SU-DHL-6 (cell line): ENCODE measurements around the gene SIK3.

Experiments used
- H2AFZ ChIP-seq: fragments of 200-600 bp; sonication (generic); 2 replicates; pipeline ENCODE4 v1.6.1; 2014; ENCODE audit warnings: low read depth, mild to moderate bottlenecking, moderate library complexity, mixed read lengths, antibody characterized with exemption, low read length; ENCODE audit not compliant: severe bottlenecking
- H3F3A ChIP-seq: fragments of 200-600 bp; shearing (Covaris generic); 2 replicates; pipeline ENCODE4 v1.6.0; 2016; ENCODE audit warnings: antibody characterized with exemption, mild to moderate bottlenecking; ENCODE audit not compliant: insufficient read depth
- H3K27ac ChIP-seq: fragments of 200-600 bp; sonication (generic); 2 replicates; pipeline ENCODE4 v1.5.1; 2016; ENCODE audit warnings: low read depth, mild to moderate bottlenecking, low read length, moderate library complexity, mixed read lengths
- H3K27me3 ChIP-seq: fragments of 200-600 bp; sonication (generic), shearing (Covaris generic); 2 replicates; pipeline ENCODE4 v1.6.0; 2014; ENCODE audit warnings: mild to moderate bottlenecking, low read length
- H3K36me3 ChIP-seq: fragments of 200-600 bp; sonication (generic); 2 replicates; pipeline ENCODE4 v1.6.1; 2014; ENCODE audit warnings: mild to moderate bottlenecking, low read length, mixed read lengths
- H3K4me2 ChIP-seq: fragments of 300-600, 200-600 bp; shearing (Covaris generic), sonication (generic); 2 replicates; pipeline ENCODE4 v1.6.0; 2014; ENCODE audit warnings: low read length, low read depth, mild to moderate bottlenecking; ENCODE audit not compliant: poor library complexity, severe bottlenecking
- H3K4me3 ChIP-seq: fragments of 200-600 bp; sonication (generic); 2 replicates; pipeline ENCODE4 v1.5.1; 2014; ENCODE audit warnings: antibody characterized with exemption, low read length, mild to moderate bottlenecking, mixed read lengths; ENCODE audit not compliant: insufficient read depth, poor library complexity, severe bottlenecking
- H3K79me2 ChIP-seq: fragments of 200-600 bp; sonication (generic); 2 replicates; pipeline ENCODE4 v1.6.1; 2014; ENCODE audit warnings: mild to moderate bottlenecking, low read length, moderate library complexity; ENCODE audit not compliant: insufficient read depth
- H3K9ac ChIP-seq: fragments of 200-600 bp; sonication (generic); 2 replicates; pipeline ENCODE4 v1.7.0; 2014; ENCODE audit warnings: mild to moderate bottlenecking, low read length
- H3K9me2 ChIP-seq: fragments of 200-600 bp; sonication (generic); replicated peaks from 2 replicates; pipeline ENCODE4 v1.6.1; 2014; ENCODE audit warnings: low read length; ENCODE audit not compliant: insufficient read depth
- H3K9me3 ChIP-seq: fragments of 200-600 bp; sonication (generic); 2 replicates; pipeline ENCODE4 v1.6.1; 2014; ENCODE audit warnings: low read length, mixed read lengths; ENCODE audit not compliant: insufficient read depth
- H4K20me1 ChIP-seq: fragments of 200-600 bp; sonication (generic); 2 replicates; pipeline ENCODE4 v1.6.1; 2014; ENCODE audit warnings: low read depth, mild to moderate bottlenecking, antibody characterized with exemption, low read length, moderate library complexity, mixed read lengths
- EZH2phosphoT487 ChIP-seq: fragments of 200-600 bp; sonication (generic), shearing (Covaris generic); conservative IDR thresholded peaks from 2 replicates; pipeline ENCODE4 v1.6.1; 2018; ENCODE audit warnings: mild to moderate bottlenecking, antibody characterized with exemption, low read length, moderate library complexity, mixed read lengths
- TF ChIP-seq, protein P1 (sequence below): fragments of 200-600 bp; sonication (generic); IDR thresholded peaks from one replicate; pipeline ENCODE4 v1.5.1; 2017; ENCODE audit warnings: antibody characterized with exemption, mild to moderate bottlenecking, low read length, moderate library complexity; ENCODE audit not compliant: insufficient read depth, poor library complexity, severe bottlenecking

The SIK3 gene

DNA sequence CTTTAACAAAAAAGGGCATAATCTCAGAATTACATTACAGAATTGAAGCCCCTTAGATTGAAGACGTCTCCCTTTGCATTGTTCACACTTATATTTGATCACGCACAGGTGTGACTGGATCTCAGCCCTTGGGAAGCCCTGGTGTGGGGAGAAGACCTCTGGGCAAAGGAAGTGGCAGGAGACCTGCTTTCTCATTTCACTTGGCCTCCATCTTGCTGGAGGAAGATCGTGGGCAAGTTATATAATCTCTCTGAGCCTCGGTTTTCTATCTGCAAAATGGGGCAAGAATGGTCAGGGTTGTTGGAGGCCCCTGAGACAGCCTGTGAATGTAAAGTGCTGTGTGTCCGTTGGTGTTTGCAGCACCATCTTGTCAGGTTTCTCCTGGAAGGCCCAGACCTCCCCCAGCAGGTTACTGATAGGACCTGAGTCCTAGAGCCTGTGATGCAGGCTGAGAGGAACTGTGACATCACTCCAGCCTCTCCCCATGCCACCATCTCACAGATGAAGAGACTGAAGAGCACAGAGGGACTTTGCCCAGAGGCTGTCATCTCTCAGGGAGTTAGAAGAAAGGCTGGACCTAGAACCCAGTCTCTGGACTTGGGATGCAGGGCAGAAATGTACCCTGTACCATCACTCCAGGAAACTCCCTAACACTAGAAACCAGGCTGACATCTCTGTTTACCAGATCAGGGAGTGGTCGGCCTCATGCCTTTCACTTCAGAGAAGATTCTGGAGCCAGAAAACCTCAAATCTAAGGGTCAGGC is 259.7 kb downstream of the SIK3 start:
- TF ChIP-seq, protein P1, sequence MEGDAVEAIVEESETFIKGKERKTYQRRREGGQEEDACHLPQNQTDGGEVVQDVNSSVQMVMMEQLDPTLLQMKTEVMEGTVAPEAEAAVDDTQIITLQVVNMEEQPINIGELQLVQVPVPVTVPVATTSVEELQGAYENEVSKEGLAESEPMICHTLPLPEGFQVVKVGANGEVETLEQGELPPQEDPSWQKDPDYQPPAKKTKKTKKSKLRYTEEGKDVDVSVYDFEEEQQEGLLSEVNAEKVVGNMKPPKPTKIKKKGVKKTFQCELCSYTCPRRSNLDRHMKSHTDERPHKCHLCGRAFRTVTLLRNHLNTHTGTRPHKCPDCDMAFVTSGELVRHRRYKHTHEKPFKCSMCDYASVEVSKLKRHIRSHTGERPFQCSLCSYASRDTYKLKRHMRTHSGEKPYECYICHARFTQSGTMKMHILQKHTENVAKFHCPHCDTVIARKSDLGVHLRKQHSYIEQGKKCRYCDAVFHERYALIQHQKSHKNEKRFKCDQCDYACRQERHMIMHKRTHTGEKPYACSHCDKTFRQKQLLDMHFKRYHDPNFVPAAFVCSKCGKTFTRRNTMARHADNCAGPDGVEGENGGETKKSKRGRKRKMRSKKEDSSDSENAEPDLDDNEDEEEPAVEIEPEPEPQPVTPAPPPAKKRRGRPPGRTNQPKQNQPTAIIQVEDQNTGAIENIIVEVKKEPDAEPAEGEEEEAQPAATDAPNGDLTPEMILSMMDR: no peak
- no peak for TF ChIP-seq EZH2phosphoT487
- Histone ChIP-seq H2AFZ (no peak overlapping the region), H3K9ac (no peak overlapping the region), H4K20me1 (no peaks in the 10 kb centered on the region), H3K9me3 (no peaks in the 10 kb centered on the region), H3K27me3 (no peaks in the 10 kb centered on the region), H3K79me2 (no peaks in the 10 kb centered on the region), H3K4me3 (no peak overlapping the region), H3K36me3 (no peaks in the 10 kb centered on the region), H3K9me2 (no peaks in the 10 kb centered on the region), H3F3A (no peaks in the 10 kb centered on the region), H3K4me2 (no peak overlapping the region), H3K27ac (no peak overlapping the region)

DNA sequence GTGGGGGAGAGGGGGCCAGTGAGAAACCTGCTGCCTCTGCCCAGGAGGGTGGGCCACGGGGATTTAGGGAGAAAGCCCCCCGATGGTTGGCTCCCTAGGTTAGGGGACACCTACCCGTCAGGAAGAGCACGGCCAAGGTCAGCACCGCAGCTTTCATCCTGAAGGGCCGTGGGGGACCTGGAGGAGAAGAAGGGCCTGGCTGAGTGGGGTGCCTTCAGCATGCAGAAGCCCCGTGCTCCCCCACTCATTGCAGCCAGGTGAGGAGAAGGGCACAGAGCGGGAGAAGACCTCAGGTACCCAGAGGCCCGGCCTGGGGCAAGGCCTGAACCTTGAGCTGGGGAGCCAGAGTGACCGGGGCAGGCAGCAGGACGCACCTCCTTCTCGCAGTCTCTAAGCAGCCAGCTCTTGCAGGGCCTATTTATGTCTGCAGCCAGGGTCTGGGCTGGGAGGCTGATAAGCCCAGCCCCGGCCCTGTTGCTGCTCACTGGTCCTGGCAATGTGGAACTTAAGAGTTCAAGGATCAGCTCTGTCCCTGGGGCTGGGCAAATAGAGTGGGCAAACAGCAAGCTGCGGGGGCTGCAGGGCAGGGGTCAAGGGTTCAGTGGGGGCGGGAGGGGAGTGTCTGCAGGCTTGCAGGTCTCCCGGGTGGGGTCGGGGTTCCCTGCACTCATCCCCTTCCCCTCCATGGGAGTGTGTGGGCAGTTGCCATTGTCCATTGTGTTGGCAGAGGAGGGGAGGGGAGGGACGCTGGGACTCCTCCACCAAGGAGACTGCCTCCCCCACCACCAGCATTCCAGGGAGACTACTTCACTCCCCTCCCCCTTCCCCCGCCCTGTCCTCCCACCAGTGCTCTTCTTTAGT is 260.8 kb downstream of the SIK3 start, which contains the start of gene APOA1:
APOA1 (minus strand) TSS at position 392 of the 861 bp plus-strand sequence; CDS start at position 157, 235 bp downstream.
- TF ChIP-seq, protein P1: no peak
- TF ChIP-seq EZH2phosphoT487: no peak
- no peaks in the 10 kb centered on the region for H3K36me3 ChIP-seq
- H3K27me3 ChIP-seq: no peaks in the 10 kb centered on the region
- no peak within 1 kb of the TSS for H3K4me3 ChIP-seq
- H3K79me2 ChIP-seq: no peaks in the 10 kb centered on the region
- H4K20me1 ChIP-seq: no peaks in the 10 kb centered on the region
- H2AFZ ChIP-seq: no peak within 1 kb of the TSS
- H3K9me2 ChIP-seq: no peaks in the 10 kb centered on the region
- H3K9ac ChIP-seq: no peak within 1 kb of the TSS
- H3K9me3 ChIP-seq: no peaks in the 10 kb centered on the region
- H3K27ac ChIP-seq: no peak within 1 kb of the TSS
- H3K4me2 ChIP-seq: no peak within 1 kb of the TSS
- H3F3A ChIP-seq: no peaks in the 10 kb centered on the region

DNA sequence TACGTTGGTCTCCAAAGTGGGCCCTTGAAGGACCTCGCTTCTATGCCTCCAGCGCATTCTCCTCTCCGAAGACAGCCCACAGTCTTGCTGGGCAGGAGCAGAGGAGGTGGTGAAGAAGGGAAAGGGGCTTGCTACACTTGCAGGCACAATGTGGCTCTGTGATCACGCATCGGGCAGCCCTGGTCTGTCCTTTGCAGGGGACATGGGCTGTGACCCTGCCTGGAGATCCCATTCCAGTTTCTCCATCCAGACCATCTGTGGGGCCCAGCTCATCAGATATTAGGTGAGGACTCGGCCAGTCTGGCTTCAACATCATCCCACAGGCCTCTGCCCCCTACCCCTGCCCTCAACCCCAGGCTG is 261.6 kb downstream of the SIK3 start:
- no peak overlapping the region for H3K4me2 ChIP-seq
- TF ChIP-seq EZH2phosphoT487: no peak
- TF ChIP-seq, protein P1: no peak
- no peaks in the 10 kb centered on the region for H4K20me1 ChIP-seq
- H3K9me3 ChIP-seq: no peaks in the 10 kb centered on the region
- H2AFZ ChIP-seq: no peak overlapping the region
- H3F3A ChIP-seq: no peaks in the 10 kb centered on the region
- H3K36me3 ChIP-seq: no peaks in the 10 kb centered on the region
- no peaks in the 10 kb centered on the region for H3K9me2 ChIP-seq
- no peak overlapping the region for H3K4me3 ChIP-seq
- H3K27ac ChIP-seq: no peak overlapping the region
- no peaks in the 10 kb centered on the region for H3K79me2 ChIP-seq
- H3K27me3 ChIP-seq: no peaks in the 10 kb centered on the region
- no peak overlapping the region for H3K9ac ChIP-seq
